C4-2B (cell line): ENCODE results near the gene HOXB4.

ENCODE experiments used
- ZFX ChIP-seq: fragments of 450-650 bp; IDR thresholded peaks from 2 replicates; pipeline ENCODE4 v1.6.1; 2017
- TF ChIP-seq, protein P1 (sequence below): fragments of 450-650 bp; conservative IDR thresholded peaks from 2 replicates; pipeline ENCODE4 v1.5.1; 2017; ENCODE audit warnings: mild to moderate bottlenecking

DNA sequence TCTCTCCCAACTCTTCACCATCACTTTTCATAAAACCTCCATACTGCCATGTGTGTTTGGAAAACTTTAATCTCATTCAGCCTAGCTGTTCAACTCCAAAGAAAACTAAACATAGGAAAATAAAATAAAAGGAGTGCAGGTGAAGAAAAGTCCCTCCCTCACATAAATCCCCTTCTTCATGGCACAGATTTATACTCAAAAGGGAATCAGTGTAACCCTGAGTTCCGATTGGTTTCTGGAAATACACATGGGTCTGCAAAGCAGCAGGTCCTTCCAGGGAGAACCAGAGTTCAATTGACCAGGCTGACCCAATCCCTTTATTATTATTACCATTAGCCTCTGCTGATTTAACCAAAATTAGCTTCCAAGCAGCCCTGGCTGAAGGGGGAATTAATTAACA lies 24.3 kb downstream of the HOXB4 start:
- TF ChIP-seq, protein P1, sequence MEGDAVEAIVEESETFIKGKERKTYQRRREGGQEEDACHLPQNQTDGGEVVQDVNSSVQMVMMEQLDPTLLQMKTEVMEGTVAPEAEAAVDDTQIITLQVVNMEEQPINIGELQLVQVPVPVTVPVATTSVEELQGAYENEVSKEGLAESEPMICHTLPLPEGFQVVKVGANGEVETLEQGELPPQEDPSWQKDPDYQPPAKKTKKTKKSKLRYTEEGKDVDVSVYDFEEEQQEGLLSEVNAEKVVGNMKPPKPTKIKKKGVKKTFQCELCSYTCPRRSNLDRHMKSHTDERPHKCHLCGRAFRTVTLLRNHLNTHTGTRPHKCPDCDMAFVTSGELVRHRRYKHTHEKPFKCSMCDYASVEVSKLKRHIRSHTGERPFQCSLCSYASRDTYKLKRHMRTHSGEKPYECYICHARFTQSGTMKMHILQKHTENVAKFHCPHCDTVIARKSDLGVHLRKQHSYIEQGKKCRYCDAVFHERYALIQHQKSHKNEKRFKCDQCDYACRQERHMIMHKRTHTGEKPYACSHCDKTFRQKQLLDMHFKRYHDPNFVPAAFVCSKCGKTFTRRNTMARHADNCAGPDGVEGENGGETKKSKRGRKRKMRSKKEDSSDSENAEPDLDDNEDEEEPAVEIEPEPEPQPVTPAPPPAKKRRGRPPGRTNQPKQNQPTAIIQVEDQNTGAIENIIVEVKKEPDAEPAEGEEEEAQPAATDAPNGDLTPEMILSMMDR = no peak
- TF ChIP-seq ZFX = no peak
